B cell (primary cell): ENCODE results near the gene THSD4. TPM values are rescaled to one million over a fixed set of nuclear protein-coding genes. Genes with fewer than 3 reads are reported as not detected.

Experiments
- ATAC-seq: fragments of 200-7000 bp; cut with Tn5 transposase; one replicate; pipeline ENCODE4 v1.10.0; 2021; ENCODE audit warnings: low read depth, mild to moderate bottlenecking, moderate number of reproducible peaks, moderate library complexity
- CTCF ChIA-PET: fragments of 350-600 bp; sonication (Branson Sonifier 250); formaldehyde crosslinking; loops from one replicate; lab custom pipeline; 2021; ENCODE audit warnings: antibody characterized with exemption, inconsistent platforms; lab: Charles Lee
- POLR2A ChIA-PET: fragments of 350-600 bp; sonication (Branson Sonifier 250); formaldehyde crosslinking; loops from one replicate; lab custom pipeline; 2021; ENCODE audit warnings: antibody characterized with exemption; lab: Charles Lee
- DNase-seq: peaks from one replicate; pipeline ENCODE4 v3.0.0; 2013
- H2AFZ ChIP-seq: 2 replicates; pipeline ENCODE4 v1.6.1; 2012; ENCODE audit warnings: mild to moderate bottlenecking, low read depth, low read length; ENCODE audit not compliant: insufficient read depth, poor library complexity, severe bottlenecking
- H3K27ac ChIP-seq, 2 donors: 1 replicate in 1 of 2; 2 replicates in 1 of 2; pipeline ENCODE4 v1.5.1; 2012 to 2013; ENCODE audit warnings: low read length in 2 of 2, mild to moderate bottlenecking in 2 of 2, moderate library complexity in 1 of 2
- H3K27me3 ChIP-seq, 4 experiments: fragments of 200-600 bp in 1 of 4; sonication (generic) in 1 of 4; replicated peaks in 1 of 4; 1 replicate in 2 of 4; 2 replicates in 2 of 4; pipeline versions ENCODE4 v1.6.1 to v1.7.0; 2013 to 2016; ENCODE audit warnings: low read length in 3 of 4, mild to moderate bottlenecking in 2 of 4, mixed read lengths in 1 of 4, moderate library complexity in 1 of 4; ENCODE audit not compliant: insufficient read depth in 4 of 4, control insufficient read depth in 3 of 4; ENCODE audit errors: control extremely low read depth in 1 of 4
- H3K36me3 ChIP-seq, 2 experiments: replicated peaks in 1 of 2; 1 replicate in 1 of 2; 2 replicates in 1 of 2; pipeline versions ENCODE4 v1.6.1 to v1.7.1; 2013; ENCODE audit warnings: low read length in 1 of 2; ENCODE audit not compliant: insufficient read depth in 2 of 2, control insufficient read depth in 1 of 2; ENCODE audit errors: control extremely low read depth in 1 of 2, extremely low read depth in 1 of 2
- H3K4me1 ChIP-seq, 2 donors: fragments of 200-600 bp in 1 of 2; sonication (generic) in 1 of 2; 1 replicate in 1 of 2; 2 replicates in 1 of 2; pipeline versions ENCODE4 v1.5.1 to v1.6.1; 2013 to 2017; ENCODE audit warnings: low read length in 2 of 2; ENCODE audit not compliant: control insufficient read depth in 2 of 2, insufficient read depth in 2 of 2
- H3K4me2 ChIP-seq: replicated peaks from 2 replicates; pipeline ENCODE3; 2012; ENCODE audit warnings: mild to moderate bottlenecking, low read depth, low read length; ENCODE audit not compliant: poor library complexity, severe bottlenecking
- H3K4me3 ChIP-seq, 5 experiments: fragments of 200-600 bp in 1 of 5; sonication (generic) in 1 of 5; 1 replicate in 3 of 5; 2 replicates in 2 of 5; pipeline versions ENCODE4 v1.5.1 to v1.7.0; 2011 to 2016; ENCODE audit warnings: low read length in 4 of 5, mild to moderate bottlenecking in 4 of 5, low read depth in 2 of 5, control low read depth in 1 of 5, moderate library complexity in 1 of 5; ENCODE audit not compliant: insufficient read depth in 1 of 5; ENCODE audit errors: control extremely low read depth in 1 of 5, extremely low read depth in 1 of 5
- H3K79me2 ChIP-seq: fragments of 200-600 bp; sonication (generic); one replicate; pipeline ENCODE4 v1.6.0; 2016; ENCODE audit warnings: low read length; ENCODE audit not compliant: control insufficient read depth, insufficient read depth
- H3K9ac ChIP-seq: fragments of 200-600 bp; sonication (generic); 2 replicates; pipeline ENCODE4 v1.6.1; 2017; ENCODE audit warnings: mild to moderate bottlenecking, low read length, moderate library complexity
- H3K9me3 ChIP-seq, 3 donors: one replicate each; pipeline versions ENCODE4 v1.6.1 to v1.7.1; 2013; ENCODE audit warnings: low read length in 2 of 3; ENCODE audit not compliant: control insufficient read depth in 2 of 3, insufficient read depth in 1 of 3; ENCODE audit errors: control extremely low read depth in 1 of 3
- H4K20me1 ChIP-seq: 2 replicates; pipeline ENCODE4 v1.6.0; 2012; ENCODE audit warnings: mild to moderate bottlenecking, low read length; ENCODE audit not compliant: insufficient read depth, control insufficient read depth, poor library complexity, severe bottlenecking
- H3K27ac Mint-ChIP-seq: one replicate; pipeline ENCODE4 v1.8.0; 2021; ENCODE audit warnings: mixed read lengths
- H3K27me3 Mint-ChIP-seq: one replicate; pipeline ENCODE4 v1.8.0; 2021; ENCODE audit warnings: mixed read lengths
- H3K4me1 Mint-ChIP-seq: one replicate; pipeline ENCODE4 v1.8.0; 2021; ENCODE audit warnings: mixed read lengths
- H3K4me3 Mint-ChIP-seq: one replicate; pipeline ENCODE4 v1.8.0; 2021; ENCODE audit warnings: mixed read lengths
- H3K9me3 Mint-ChIP-seq: one replicate; pipeline ENCODE4 v1.8.0; 2022; ENCODE audit warnings: mixed read lengths; ENCODE audit not compliant: insufficient read depth
- CTCF ChIP-seq: fragments of 200-600 bp; IDR thresholded peaks from one replicate; pipeline ENCODE4 v1.8.0; 2022; ENCODE audit warnings: antibody characterized with exemption, mild to moderate bottlenecking
- EZH2 ChIP-seq: IDR thresholded peaks from 2 replicates; pipeline ENCODE4 v1.6.1; 2012; ENCODE audit warnings: borderline replicate concordance, low read depth, mild to moderate bottlenecking, moderate library complexity, low read length; ENCODE audit not compliant: insufficient read depth, poor library complexity, severe bottlenecking
- WGBS: methylation state at CpG from one replicate; pipeline ENCODE4 v1.1.5; 2013; ENCODE audit warnings: missing lambda C conversion rate; ENCODE audit not compliant: insufficient coverage; 5-methylcytosine and 5-hydroxymethylcytosine counted together
- intact Hi-C: fragments of 100-400 bp; cut with micrococcal nuclease; formaldehyde crosslinking; loops from one replicate; pipeline ENCODE4 v1.10.0; 2022
- polyA plus RNA-seq: library from polyadenylated mRNA; depleted of rRNA; stranded (reverse); fragments of >200 nt; gene quantifications from 2 replicates; pipeline ENCODE4 v1.2.3, GENCODE V29; 2012
- total RNA-seq, 2 donors: library from RNA; stranded (reverse); fragments of 120-200 nt in 1 of 2; gene quantifications; 1 replicate in 1 of 2; 2 replicates in 1 of 2; pipeline versions ENCODE4 v1.2.3 to v1.2.4, GENCODE V29; 2013 to 2022

THSD4 gene
- total and polyA plus RNA-seq, 2 donors (not counting 1 experiment from before 2014, with no cell fraction given), result not detected

- DNase-seq (no peak), ATAC-seq (no peak)
- POLR2A ChIA-PET, result no interaction called here
- Histone ChIP-seq H3K79me2 (no peaks in the 10 kb centered on the region), H3K27ac (no peak overlapping the region), H2AFZ (no peak overlapping the region), H3K27me3 (peaks cover 0 to 3% (median under 1%) of the 10 kb centered on the region in 4 experiments), H3K4me2 (no peak overlapping the region), H3K4me3 (no peak overlapping the region), H3K9ac (no peak overlapping the region), H4K20me1 (no peaks in the 10 kb centered on the region), H3K36me3 (no peaks in the 10 kb centered on the region), H3K9me3 (no peaks in the 10 kb centered on the region), H3K4me1 (peaks cover under 1 to 1% of the 10 kb centered on the region in 2 donors)
- no peaks in the 10 kb centered on the region for H3K4me1 Mint-ChIP-seq
- peaks cover 26% of the 10 kb centered on the region for H3K27me3 Mint-ChIP-seq
- no peak overlapping the region for H3K4me3 Mint-ChIP-seq
- intact Hi-C loops, result no loop called here
- TF ChIP-seq EZH2 (no peak), CTCF (no peak)
- CTCF ChIA-PET, result no interaction called here
- no peaks in the 10 kb centered on the region for H3K9me3 Mint-ChIP-seq
- H3K27ac Mint-ChIP-seq, result no peak overlapping the region
- WGBS, result 55% methylated on average over 2 of the region's 3 CpGs
Observed at GRCh38 chr15:71109905-71110304, 5.4 kb upstream of the THSD4 start.

- CTCF ChIA-PET, result no interaction called here
Observed at GRCh38 chr15:71110405-71111180, 4.7 kb upstream of the THSD4 start.

More at GRCh38 chr15:71110405-71111180, 4.7 kb upstream of the THSD4 start:
- TF ChIP-seq EZH2, result no peak
- no peak for TF ChIP-seq CTCF
- whole genome bisulfite sequencing, result 91% methylated on average over 11 of the region's 13 CpGs
- H3K4me3 Mint-ChIP-seq, result no peak overlapping the region
- ATAC-seq (no peak), DNase-seq (no peak)
- Histone ChIP-seq H3K4me2 (no peak overlapping the region), H3K9ac (no peak overlapping the region), H3K79me2 (no peaks in the 10 kb centered on the region), H2AFZ (no peak overlapping the region), H3K27ac (no peak overlapping the region), H3K27me3 (peaks cover 0 to 7% (median 1%) of the 10 kb centered on the region in 4 experiments), H3K4me1 (peaks cover 3 to 5% of the 10 kb centered on the region in 2 donors), H4K20me1 (no peaks in the 10 kb centered on the region), H3K36me3 (no peaks in the 10 kb centered on the region), H3K9me3 (no peaks in the 10 kb centered on the region), H3K4me3 (no peak overlapping the region)
- peaks cover 29% of the 10 kb centered on the region for H3K27me3 Mint-ChIP-seq
- POLR2A ChIA-PET, result no interaction called here
- intact Hi-C loops, result no loop called here
- no peak overlapping the region for H3K27ac Mint-ChIP-seq
- H3K9me3 Mint-ChIP-seq, result no peaks in the 10 kb centered on the region
- no peaks in the 10 kb centered on the region for H3K4me1 Mint-ChIP-seq
